Type B pancreatic cell (in vitro differentiated cells): ENCODE results near the gene TTLL5. TPM values are rescaled to one million over a fixed set of nuclear protein-coding genes. Genes with fewer than 3 reads are reported as not detected.
"Not testable (repeated sequence)": the region's sequence is repeated elsewhere in the genome, so short reads cannot be mapped to it uniquely, and the experiment has no call there.

Experiments
- DNase-seq: peaks from one replicate; pipeline ENCODE4 v3.0.0; 2021; ENCODE audit warnings: mixed read lengths; ENCODE audit not compliant: unreplicated experiment; ENCODE audit errors: extremely low spot score
- H3K27ac Mint-ChIP-seq: 2 replicates; pipeline ENCODE4 v1.8.0; 2021; ENCODE audit warnings: mild to moderate bottlenecking, mixed read lengths
- H3K27me3 Mint-ChIP-seq: 2 replicates; pipeline ENCODE4 v1.8.0; 2021; ENCODE audit warnings: mixed read lengths
- H3K36me3 Mint-ChIP-seq: 2 replicates; pipeline ENCODE4 v1.8.0; 2021; ENCODE audit warnings: mixed read lengths
- H3K4me1 Mint-ChIP-seq: one replicate; pipeline ENCODE4 v1.8.0; 2021; ENCODE audit warnings: mixed read lengths; ENCODE audit not compliant: unreplicated experiment
- H3K4me3 Mint-ChIP-seq: 2 replicates; pipeline ENCODE4 v1.8.0; 2021; ENCODE audit warnings: mild to moderate bottlenecking, mixed read lengths
- H3K9me3 Mint-ChIP-seq: 2 replicates; pipeline ENCODE4 v1.8.0; 2021; ENCODE audit warnings: mixed read lengths
- CTCF ChIP-seq: fragments of 200-600 bp; sonication (generic); conservative IDR thresholded peaks from 2 replicates; pipeline ENCODE4 v1.5.0; 2021; ENCODE audit warnings: antibody characterized with exemption, mild to moderate bottlenecking
- total RNA-seq: library from RNA; stranded (reverse); gene quantifications from 2 replicates; pipeline ENCODE4 v1.2.1, GENCODE V29; 2021; ENCODE audit warnings: low replicate concordance

Gene TTLL5
- total RNA-seq, 1 donor from 2014 or later, result 44.7 TPM

- Mint-ChIP-seq H3K4me3 (no peak overlapping the region), H3K9me3 (no peaks in the 10 kb centered on the region), H3K36me3 (peaks cover 10% of the 10 kb centered on the region), H3K4me1 (peaks cover 24% of the 10 kb centered on the region), H3K27ac (no peak overlapping the region), H3K27me3 (no peaks in the 10 kb centered on the region)
- TF ChIP-seq CTCF, result no peak
- DNase-seq, result no peak
Observed at GRCh38 chr14:75845136-75845804, 184.2 kb downstream of the TTLL5 start.

- peaks cover 20% of the 10 kb centered on the region for H3K4me1 Mint-ChIP-seq
- not testable (repeated sequence) for DNase-seq, H3K27ac Mint-ChIP-seq, H3K36me3 Mint-ChIP-seq, H3K9me3 Mint-ChIP-seq, H3K4me3 Mint-ChIP-seq, H3K27me3 Mint-ChIP-seq
Observed at GRCh38 chr14:75846694-75847093, 185.6 kb downstream of the TTLL5 start.

GRCh38 chr14:75847584-75847983 is 186.5 kb downstream of the TTLL5 start:
- Mint-ChIP-seq H3K27me3 (no peaks in the 10 kb centered on the region), H3K27ac (no peak overlapping the region), H3K4me1 (peaks cover 12% of the 10 kb centered on the region), H3K36me3 (peaks cover 5% of the 10 kb centered on the region), H3K9me3 (no peaks in the 10 kb centered on the region), H3K4me3 (no peak overlapping the region)
- DNase-seq, result no peak
- no peak for TF ChIP-seq CTCF

GRCh38 chr14:75848167-75848913 is 187.3 kb downstream of the TTLL5 start:
- Mint-ChIP-seq H3K36me3 (peaks cover 5% of the 10 kb centered on the region), H3K4me3 (no peak overlapping the region), H3K27ac (no peak overlapping the region), H3K4me1 (peaks cover 9% of the 10 kb centered on the region), H3K27me3 (no peaks in the 10 kb centered on the region), H3K9me3 (no peaks in the 10 kb centered on the region)
- no peak for TF ChIP-seq CTCF
- no peak for DNase-seq

GRCh38 chr14:75849300-75849895 is 188.4 kb downstream of the TTLL5 start:
- H3K4me1 Mint-ChIP-seq, result peaks cover 9% of the 10 kb centered on the region
- peaks cover 9% of the 10 kb centered on the region for H3K36me3 Mint-ChIP-seq
- TF ChIP-seq CTCF, result no peak
- no peak overlapping the region for H3K27ac Mint-ChIP-seq
- no peak overlapping the region for H3K4me3 Mint-ChIP-seq
- no peaks in the 10 kb centered on the region for H3K9me3 Mint-ChIP-seq
- H3K27me3 Mint-ChIP-seq, result no peaks in the 10 kb centered on the region
- no peak for DNase-seq

GRCh38 chr14:75851574-75851866 is 190.5 kb downstream of the TTLL5 start:
- H3K27ac Mint-ChIP-seq, result no peak overlapping the region
- peaks cover 9% of the 10 kb centered on the region for H3K4me1 Mint-ChIP-seq
- no peak overlapping the region for H3K4me3 Mint-ChIP-seq
- peaks cover 12% of the 10 kb centered on the region for H3K36me3 Mint-ChIP-seq
- DNase-seq, result no peak
- no peaks in the 10 kb centered on the region for H3K27me3 Mint-ChIP-seq
- no peak for TF ChIP-seq CTCF
- H3K9me3 Mint-ChIP-seq, result no peaks in the 10 kb centered on the region
